Breast epithelium (tissue), 4 donors: ENCODE measurements around the gene PGM5. TPM values are rescaled to one million over a fixed set of nuclear protein-coding genes. Genes with fewer than 3 reads are reported as not detected.

Experiments
- DNase-seq, 2 donors: peaks; one replicate each; pipeline ENCODE4 v3.0.0-alpha.2; 2019; ENCODE audit warnings: low spot score in 2 of 2
- H3K27ac ChIP-seq, 2 donors: fragments of 200-600 bp; sonication (generic) in 1 of 2; one replicate each; pipeline ENCODE4 v1.5.1; 2016 to 2019; ENCODE audit warnings: mild to moderate bottlenecking in 1 of 2
- H3K27me3 ChIP-seq, 2 donors: fragments of 200-600 bp; sonication (generic) in 1 of 2; one replicate each; pipeline versions ENCODE4 v1.5.1 to v1.6.0; 2017 to 2019; ENCODE audit warnings: control low read depth in 1 of 2, mild to moderate bottlenecking in 1 of 2
- H3K36me3 ChIP-seq: fragments of 200-600 bp; one replicate; pipeline ENCODE4 v1.5.1; 2019
- H3K4me1 ChIP-seq, 2 donors: fragments of 200-600 bp; sonication (generic); one replicate each; pipeline ENCODE4 v1.5.1; 2016 to 2019; ENCODE audit warnings: control low read depth in 1 of 2
- H3K4me3 ChIP-seq, 3 donors: fragments of 200-600 bp; sonication (generic); 1 replicate in 2 of 3; 2 replicates in 1 of 3; pipeline ENCODE4 v1.5.1; 2016 to 2019; ENCODE audit warnings: mild to moderate bottlenecking in 3 of 3, moderate library complexity in 2 of 3
- H3K9me3 ChIP-seq, 2 donors: fragments of 200-600 bp; sonication (generic) in 1 of 2; one replicate each; pipeline ENCODE4 v1.5.1; 2016 to 2019; ENCODE audit warnings: control low read depth in 1 of 2
- CTCF ChIP-seq, 3 donors: fragments of 450-650 bp; IDR thresholded peaks; one replicate each; pipeline ENCODE4 v1.5.1; 2016 to 2017; ENCODE audit warnings: antibody characterized with exemption in 3 of 3, mild to moderate bottlenecking in 3 of 3, moderate library complexity in 3 of 3
- POLR2A ChIP-seq: fragments of 450-650 bp; IDR thresholded peaks from one replicate; pipeline ENCODE4 v1.6.1; 2016; ENCODE audit warnings: antibody characterized with exemption, mild to moderate bottlenecking, moderate library complexity
- POLR2AphosphoS5 ChIP-seq, 3 donors: sonication (generic); formaldehyde crosslinking; IDR thresholded peaks; one replicate each; pipeline ENCODE4 v1.6.1; 2017; ENCODE audit warnings: antibody characterized with exemption in 3 of 3
- intact Hi-C: fragments of 100-400 bp; cut with DNase I; formaldehyde crosslinking; loops from one replicate; pipeline ENCODE4 v1.15.1; 2023; ENCODE audit warnings: low total_unique reads
- total RNA-seq, 3 donors: library from RNA; depleted of rRNA; stranded (reverse); fragments of >200 nt; gene quantifications; one replicate each; pipeline ENCODE4 v1.1.0, GENCODE V29; 2016

Gene PGM5
- total RNA-seq, 3 donors from 2014 or later = 11.6 to 30.8 (median 22.2) TPM

DNA sequence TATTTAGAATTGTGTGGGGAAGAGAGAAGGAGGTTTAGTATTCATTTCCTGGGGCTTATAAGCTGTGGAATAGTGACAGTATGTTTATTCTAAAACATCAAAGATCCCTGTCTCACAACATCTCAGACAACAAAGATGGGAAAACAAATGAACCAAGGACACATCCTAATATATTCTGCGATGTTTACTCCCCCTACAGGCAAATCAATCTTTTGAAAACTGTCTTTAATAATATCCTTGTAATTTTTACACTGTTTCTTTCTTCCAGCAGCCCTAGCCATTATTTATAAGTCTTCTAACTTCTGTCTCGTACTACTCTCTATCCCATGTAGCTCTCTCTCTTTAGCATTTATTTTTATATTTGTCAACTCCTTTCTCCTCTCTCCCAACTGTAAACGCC is 217.7 kb downstream of the PGM5 start:
- Histone ChIP-seq H3K4me3 (no peak overlapping the region), H3K9me3 (no peaks in the 10 kb centered on the region), H3K27me3 (no peaks in the 10 kb centered on the region), H3K4me1 (no peaks in the 10 kb centered on the region), H3K27ac (no peak overlapping the region), H3K36me3 (no peaks in the 10 kb centered on the region)
- DNase-seq = no peak
- intact Hi-C loops = loop anchor here (5.0 kb wide), 1 partner anchor 508 kb away; no protein-coding TSS in a partner anchor
- TF ChIP-seq CTCF (IDR thresholded peaks at IDR 0.05) (no peak), POLR2A (no peak), POLR2AphosphoS5 (IDR thresholded peaks at IDR 0.05) (no peak)

DNA sequence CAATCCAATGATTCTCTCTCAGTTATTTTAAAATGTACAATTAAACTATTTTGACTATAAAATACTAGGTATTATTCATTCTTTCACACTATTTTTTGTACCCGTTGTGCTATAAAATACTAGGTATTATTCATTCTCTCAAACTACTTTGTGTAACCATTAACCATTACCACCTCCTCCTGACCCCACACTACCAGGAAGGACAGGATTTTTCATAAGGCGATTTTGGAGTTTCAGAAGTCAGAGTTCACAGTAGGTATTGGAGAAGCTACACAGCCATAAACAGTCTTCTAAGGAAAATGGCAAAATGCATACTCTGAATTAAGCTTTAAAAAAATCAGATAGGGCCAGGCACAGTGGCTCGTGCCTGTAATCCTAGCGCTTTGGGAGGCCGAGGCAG is 219.4 kb downstream of the PGM5 start:
- intact Hi-C loops = no loop called here
- Histone ChIP-seq H3K4me3 (no peak overlapping the region), H3K4me1 (no peaks in the 10 kb centered on the region), H3K27ac (no peak overlapping the region), H3K27me3 (no peaks in the 10 kb centered on the region), H3K36me3 (no peaks in the 10 kb centered on the region), H3K9me3 (no peaks in the 10 kb centered on the region)
- TF ChIP-seq POLR2AphosphoS5 (IDR thresholded peaks at IDR 0.05) = no peak
- TF ChIP-seq POLR2A = no peak
- TF ChIP-seq CTCF (IDR thresholded peaks at IDR 0.05) = no peak
- no peak for DNase-seq

DNA sequence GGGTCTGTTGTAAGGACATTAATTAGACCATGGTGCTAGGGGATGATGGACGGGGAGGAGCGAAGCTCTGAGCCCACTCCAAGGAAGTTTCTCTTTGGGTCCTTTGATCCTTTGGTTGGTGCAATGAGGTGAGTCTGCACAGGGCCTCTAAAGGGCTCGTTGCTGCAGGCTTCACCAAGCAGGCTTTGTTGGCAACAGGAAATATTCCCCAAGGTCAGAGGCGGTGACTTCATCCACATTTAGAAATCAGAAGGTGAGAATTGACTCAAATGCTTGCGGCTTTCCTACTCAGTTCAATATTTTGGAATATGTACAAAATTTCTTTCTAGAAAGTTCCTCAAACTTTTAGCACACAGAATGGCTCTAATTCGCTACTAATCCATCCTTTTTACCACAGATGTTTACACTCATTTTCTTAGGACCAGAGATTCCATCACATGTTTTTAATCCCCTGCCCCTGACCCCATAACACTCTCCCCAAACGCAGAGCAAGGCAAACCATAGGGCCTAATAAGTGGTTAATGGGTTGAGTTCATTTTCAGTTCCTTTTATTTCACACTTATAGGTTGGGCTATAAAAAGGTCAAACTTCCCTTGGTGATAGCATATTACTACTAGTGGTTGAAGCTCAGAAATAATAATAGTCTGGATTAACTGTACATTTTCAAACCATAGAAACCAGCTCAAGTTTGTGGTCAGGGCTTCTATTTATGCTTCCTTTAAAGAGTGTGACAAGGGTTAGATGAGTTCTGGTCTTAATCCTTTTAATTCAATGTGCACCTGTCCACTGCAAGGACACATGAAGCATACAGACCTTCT is 221.6 kb downstream of the PGM5 start:
- intact Hi-C loops = no loop called here
- no peak overlapping the region for H3K27ac ChIP-seq

More for the DNA sequence above, 221.6 kb downstream of the PGM5 start:
- Histone ChIP-seq H3K4me1 (no peaks in the 10 kb centered on the region), H3K4me3 (no peak overlapping the region), H3K36me3 (no peaks in the 10 kb centered on the region), H3K9me3 (no peaks in the 10 kb centered on the region), H3K27me3 (no peaks in the 10 kb centered on the region)
- DNase-seq = no peak
- TF ChIP-seq POLR2A (no peak), CTCF (IDR thresholded peaks at IDR 0.05) (no peak), POLR2AphosphoS5 (IDR thresholded peaks at IDR 0.05) (no peak)

Other genes with a start within 250 kb of the PGM5 start
- gene ZNG1C, start 114.6 kb upstream of the PGM5 start, total RNA-seq = 10 to 100 TPM; 17.1 to 77.9 (median 50.5) TPM
- gene FOXD4L3, start 53.7 kb upstream of the PGM5 start, total RNA-seq = under 1 TPM in 1 of 3 donors, not detected in 2; 0.15 TPM
- gene TMEM252, start 184.3 kb downstream of the PGM5 start, total RNA-seq = not detected